M059J (cell line): Measurements from ENCODE around the gene ACAP2. TPM values are rescaled to one million over a fixed set of nuclear protein-coding genes. Genes with fewer than 3 reads are reported as not detected.

Experiments used
- total RNA-seq: library from RNA; depleted of rRNA; stranded (reverse); fragments of >200 nt; shearing (Covaris generic); gene quantifications from 2 replicates; pipeline ENCODE4 v1.2.3, GENCODE V29; 2014; rRNA removed

ACAP2 gene
- total RNA-seq, 1 experiment from 2014 or later, result 35.3 TPM

Other genes starting within 250 kb of the ACAP2 start
- gene XXYLT1, start 171.9 kb downstream of the ACAP2 start, total RNA-seq, result 33.5 and 53.8 TPM in 2 replicates
- 88.1 and 96.3 TPM in 2 replicates for gene PPP1R2, start 100.3 kb upstream of the ACAP2 start, total RNA-seq
- not detected in 2 replicates for gene APOD, start 140.9 kb upstream of the ACAP2 start, total RNA-seq